Mesendoderm (in vitro differentiated cells): ENCODE data around the gene IPP. TPM values are rescaled to one million over a fixed set of nuclear protein-coding genes. Genes with fewer than 3 reads are reported as not detected.

Experiments
- DNase-seq: peaks from one replicate; pipeline ENCODE4 v3.0.0; 2013
- H2AK5ac ChIP-seq: 2 replicates; pipeline ENCODE4 v1.6.1; 2013; ENCODE audit warnings: low read length, inconsistent platforms
- H2BK120ac ChIP-seq: 2 replicates; pipeline ENCODE4 v1.6.1; 2013; ENCODE audit warnings: low read depth, mild to moderate bottlenecking, low read length, moderate library complexity, mixed read lengths
- H2BK15ac ChIP-seq: replicated peaks from 2 replicates; pipeline ENCODE4 v1.6.1; 2013; ENCODE audit warnings: low read depth, mild to moderate bottlenecking, moderate library complexity
- H2BK5ac ChIP-seq: 2 replicates; pipeline ENCODE4 v1.6.1; 2013; ENCODE audit warnings: low read length, inconsistent platforms
- H3K18ac ChIP-seq: 2 replicates; pipeline ENCODE4 v1.6.1; 2013; ENCODE audit warnings: mild to moderate bottlenecking, low read length, mixed read lengths
- H3K23ac ChIP-seq: one replicate; pipeline ENCODE4 v1.6.1; 2013; ENCODE audit warnings: low read length
- H3K27ac ChIP-seq: 2 replicates; pipeline ENCODE4 v1.5.1; 2013; ENCODE audit warnings: low read depth, mild to moderate bottlenecking, inconsistent platforms, low read length, moderate library complexity
- H3K27me3 ChIP-seq: 2 replicates; pipeline ENCODE4 v1.6.1; 2013; ENCODE audit warnings: low read length, control low read depth, mild to moderate bottlenecking, inconsistent platforms; ENCODE audit not compliant: insufficient read depth, poor library complexity
- H3K36me3 ChIP-seq: 2 replicates; pipeline ENCODE4 v1.6.1; 2013; ENCODE audit warnings: low read length, inconsistent platforms; ENCODE audit not compliant: control insufficient read depth, insufficient read depth
- H3K4ac ChIP-seq: one replicate; pipeline ENCODE4 v1.6.1; 2013; ENCODE audit warnings: low read depth, mild to moderate bottlenecking, low read length, moderate library complexity
- H3K4me1 ChIP-seq: 2 replicates; pipeline ENCODE4 v1.6.1; 2013; ENCODE audit warnings: low read depth, low read length, inconsistent platforms; ENCODE audit not compliant: control insufficient read depth
- H3K4me2 ChIP-seq: 2 replicates; pipeline ENCODE4 v1.6.1; 2013; ENCODE audit warnings: low read length
- H3K4me3 ChIP-seq: 2 replicates; pipeline ENCODE4 v1.5.1; 2013; ENCODE audit warnings: mild to moderate bottlenecking, low read length
- H3K56ac ChIP-seq: one replicate; pipeline ENCODE4 v1.6.1; 2013; ENCODE audit warnings: low read length
- H3K79me1 ChIP-seq: 2 replicates; pipeline ENCODE4 v1.6.1; 2013; ENCODE audit warnings: low read length, inconsistent platforms
- H3K79me2 ChIP-seq: 2 replicates; pipeline ENCODE4 v1.6.1; 2013; ENCODE audit warnings: mild to moderate bottlenecking, low read length; ENCODE audit not compliant: control insufficient read depth, insufficient read depth
- H3K9ac ChIP-seq: 2 replicates; pipeline ENCODE4 v1.6.1; 2013; ENCODE audit warnings: low read length, inconsistent platforms
- H4K5ac ChIP-seq: one replicate; pipeline ENCODE4 v1.6.1; 2013; ENCODE audit warnings: low read length
- H4K8ac ChIP-seq: one replicate; pipeline ENCODE4 v1.6.1; 2013; ENCODE audit warnings: low read depth, mild to moderate bottlenecking, control low read depth, low read length, moderate library complexity
- WGBS: extraction: QIAGEN DNeasy Blood & Tissue Kit; methylation state at CpG from one replicate; pipeline ENCODE4 v1.1.7; 2013; ENCODE audit warnings: low lambda C conversion rate, missing lambda C conversion rate; ENCODE audit not compliant: insufficient coverage; ENCODE audit errors: extremely low coverage; 5-methylcytosine and 5-hydroxymethylcytosine counted together
- polyA plus RNA-seq, 2 experiments: library from polyadenylated mRNA; stranded (reverse); fragments of 200-250 nt; gene quantifications; one replicate each; pipeline ENCODE4 v1.2.3, GENCODE V29; 2013

Gene IPP
- polyA plus RNA-seq (2013, experiment 1 of 2) = 2.6 TPM
- polyA plus RNA-seq (2013, experiment 2 of 2) = 2.2 TPM

DNA sequence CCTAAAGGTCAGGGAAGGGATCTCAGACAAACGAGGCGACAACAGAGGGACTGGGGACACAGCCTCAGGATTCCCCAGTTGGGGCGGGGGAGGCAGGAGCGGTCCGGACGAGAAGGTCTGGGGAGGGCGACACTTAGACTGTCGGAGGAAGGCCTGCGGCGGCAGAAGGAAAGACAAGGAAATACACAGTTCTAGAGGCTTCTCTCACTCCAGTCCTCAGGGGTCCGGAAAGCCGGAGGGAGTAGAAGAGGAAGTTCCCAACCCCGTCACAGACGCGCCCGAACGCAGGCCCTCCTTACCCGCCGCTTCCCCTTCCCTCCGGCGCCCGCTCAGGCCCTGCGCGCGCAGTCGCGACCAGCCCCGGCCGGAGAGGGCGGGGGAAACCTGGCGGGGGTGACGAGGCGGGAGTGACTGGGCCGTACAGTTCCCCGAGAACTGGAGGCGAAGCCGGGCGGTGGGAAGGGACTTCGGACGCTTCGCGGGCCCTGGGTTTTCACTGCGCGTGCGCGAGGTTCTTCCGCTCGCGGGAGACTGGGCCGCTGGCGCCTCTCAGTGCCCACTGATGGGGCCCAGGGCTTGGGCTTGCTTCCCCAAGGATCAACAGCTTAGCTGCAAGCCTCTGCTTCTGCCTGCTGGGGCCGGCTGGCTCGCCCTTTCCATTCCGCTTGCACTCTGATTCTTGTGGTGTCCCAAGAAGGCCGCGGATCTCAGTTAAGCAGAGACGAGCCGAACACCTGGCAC lies at the start of gene IPP:
TSS of gene IPP (minus strand) at position 356 of the 741 bp plus-strand sequence. CDS start 4,242 bp downstream, outside the sequence.
- H3K4me1 ChIP-seq = no peaks in the 10 kb centered on the region
- peak within 1 kb of the TSS; percentile 62 for H3K4ac ChIP-seq
- WGBS = no CpG with 5 or more reads among the region's 58 CpGs
- H3K27me3 ChIP-seq = no peaks in the 10 kb centered on the region
- peak within 1 kb of the TSS; percentile 86 for H2BK5ac ChIP-seq
- no peak within 1 kb of the TSS for H2BK15ac ChIP-seq
- H3K36me3 ChIP-seq = no peaks in the 10 kb centered on the region
- H3K79me2 ChIP-seq = no peaks in the 10 kb centered on the region
- peak within 1 kb of the TSS; percentile 5 for H3K18ac ChIP-seq
- no peaks in the 10 kb centered on the region for H3K79me1 ChIP-seq
- no peak within 1 kb of the TSS for H4K8ac ChIP-seq
- peak; percentile 99 for DNase-seq
- peak within 1 kb of the TSS; percentile 89 for H3K27ac ChIP-seq
- H3K9ac ChIP-seq = peak within 1 kb of the TSS; percentile 90
- peak within 1 kb of the TSS; percentile 92 for H4K5ac ChIP-seq
- no peak within 1 kb of the TSS for H2AK5ac ChIP-seq
- H3K56ac ChIP-seq = peak within 1 kb of the TSS; percentile 92
- no peak within 1 kb of the TSS for H3K23ac ChIP-seq
- H3K4me3 ChIP-seq = peak within 1 kb of the TSS; percentile 54
- peak within 1 kb of the TSS; percentile 6 for H2BK120ac ChIP-seq
- H3K4me2 ChIP-seq = peak within 1 kb of the TSS; percentile 80

DNA sequence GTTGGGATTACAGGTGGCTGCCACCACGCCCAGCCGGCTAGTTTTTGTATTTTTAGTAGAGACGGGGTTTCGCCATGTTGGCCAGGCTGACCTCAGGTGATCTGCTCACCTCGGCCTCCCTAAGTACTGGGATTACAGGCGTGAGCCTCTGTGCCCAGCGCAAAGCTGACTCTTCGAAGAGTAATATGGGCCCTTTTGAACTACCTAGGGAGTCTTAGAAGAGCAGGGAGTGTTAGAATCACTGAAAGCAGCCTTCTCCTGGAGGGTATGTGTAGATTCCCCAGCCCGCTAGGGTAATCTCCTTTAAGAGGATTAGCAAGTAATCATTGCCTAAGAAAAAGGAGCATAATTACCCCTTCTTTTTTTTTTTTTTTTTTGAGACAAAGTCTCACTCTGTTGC lies 46.5 kb upstream of the IPP start:
- H4K5ac ChIP-seq = no peak overlapping the region
- H2AK5ac ChIP-seq = no peak overlapping the region
- no peak overlapping the region for H2BK15ac ChIP-seq
- H4K8ac ChIP-seq = no peak overlapping the region
- no peaks in the 10 kb centered on the region for H3K4me1 ChIP-seq
- H3K18ac ChIP-seq = no peak overlapping the region
- H3K56ac ChIP-seq = no peak overlapping the region
- H3K23ac ChIP-seq = no peak overlapping the region
- DNase-seq = peak; percentile 40
- no peaks in the 10 kb centered on the region for H3K36me3 ChIP-seq
- no peak overlapping the region for H3K4me2 ChIP-seq
- no peaks in the 10 kb centered on the region for H3K79me1 ChIP-seq
- H3K27ac ChIP-seq = no peak overlapping the region
- no peak overlapping the region for H2BK120ac ChIP-seq
- H3K9ac ChIP-seq = no peak overlapping the region
- no peaks in the 10 kb centered on the region for H3K79me2 ChIP-seq
- H3K27me3 ChIP-seq = no peaks in the 10 kb centered on the region
- H3K4ac ChIP-seq = no peak overlapping the region
- no peak overlapping the region for H3K4me3 ChIP-seq
- H2BK5ac ChIP-seq = no peak overlapping the region
- no CpG with 5 or more reads among the region's 9 CpGs for WGBS

DNA sequence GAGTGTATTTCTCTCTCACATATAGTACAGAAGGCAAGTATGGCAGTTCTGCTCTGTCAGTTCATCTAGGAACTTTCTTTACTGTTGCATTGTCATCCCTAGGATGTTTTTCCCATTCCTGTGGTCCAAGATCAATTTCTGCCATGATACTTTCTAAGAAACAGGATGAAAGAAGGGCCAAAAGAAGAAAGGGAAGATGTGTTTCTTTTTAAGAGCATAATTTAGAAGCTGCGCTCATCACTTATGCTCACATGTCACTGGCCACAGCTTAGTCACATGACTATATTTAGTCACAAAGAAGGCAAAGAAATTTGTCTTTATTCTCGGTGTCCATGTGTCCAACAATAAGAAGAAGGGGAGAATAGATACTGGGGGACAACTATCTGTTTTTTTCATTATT lies 45.9 kb upstream of the IPP start:
- Histone ChIP-seq H3K27me3 (no peaks in the 10 kb centered on the region), H3K79me2 (no peaks in the 10 kb centered on the region), H3K36me3 (no peaks in the 10 kb centered on the region), H3K23ac (no peak overlapping the region), H3K18ac (no peak overlapping the region), H3K56ac (no peak overlapping the region), H3K27ac (no peak overlapping the region), H3K9ac (no peak overlapping the region), H4K5ac (no peak overlapping the region), H2AK5ac (no peak overlapping the region), H3K4me1 (no peaks in the 10 kb centered on the region), H3K4me2 (no peak overlapping the region), H2BK15ac (no peak overlapping the region), H2BK5ac (no peak overlapping the region), H3K79me1 (no peaks in the 10 kb centered on the region), H3K4ac (no peak overlapping the region), H4K8ac (no peak overlapping the region), H2BK120ac (no peak overlapping the region), H3K4me3 (no peak overlapping the region)
- WGBS = no CpG with 5 or more reads among the region's 2 CpGs
- DNase-seq = no peak

DNA sequence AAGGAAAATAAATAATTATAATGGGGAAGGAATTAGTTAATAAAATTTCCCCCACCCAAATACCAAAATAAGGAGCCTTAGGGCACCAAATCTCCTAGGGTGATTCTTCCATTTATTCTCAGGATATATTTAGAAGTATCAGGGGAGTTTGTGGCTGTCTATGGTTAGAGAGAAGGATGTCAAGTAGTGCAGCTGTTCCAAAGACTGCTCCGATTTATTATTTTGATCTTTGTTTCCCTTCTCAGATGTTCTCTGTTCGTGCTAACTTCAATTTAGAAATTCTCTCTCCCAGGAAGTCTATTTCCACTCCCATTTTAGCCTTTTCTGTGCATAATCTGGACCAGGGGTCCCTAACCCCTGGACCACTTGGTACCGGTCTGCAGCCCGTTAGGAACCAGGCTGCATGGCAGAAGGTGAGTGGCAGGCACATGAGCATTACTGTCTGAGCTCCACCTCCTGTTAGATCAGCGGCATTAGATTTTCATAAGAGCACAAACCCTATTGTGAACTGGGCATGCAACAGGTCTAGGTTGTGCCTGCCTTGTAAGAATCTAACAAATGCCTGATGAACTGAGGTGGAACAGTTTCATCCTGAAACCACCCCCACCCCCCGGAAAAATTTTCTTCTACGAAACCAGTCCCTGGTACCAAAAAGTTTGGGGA lies 43.6 kb upstream of the IPP start:
- Histone ChIP-seq H3K56ac (no peak overlapping the region), H2AK5ac (no peak overlapping the region), H3K36me3 (no peaks in the 10 kb centered on the region), H3K4me1 (no peaks in the 10 kb centered on the region), H4K5ac (no peak overlapping the region), H3K18ac (no peak overlapping the region), H3K4ac (no peak overlapping the region), H3K9ac (no peak overlapping the region), H3K4me2 (no peak overlapping the region), H3K79me2 (no peaks in the 10 kb centered on the region), H2BK15ac (no peak overlapping the region), H2BK120ac (no peak overlapping the region), H2BK5ac (no peak overlapping the region), H4K8ac (no peak overlapping the region), H3K23ac (no peak overlapping the region), H3K27ac (no peak overlapping the region), H3K4me3 (no peak overlapping the region), H3K27me3 (no peaks in the 10 kb centered on the region), H3K79me1 (no peaks in the 10 kb centered on the region)
- WGBS = no CpG with 5 or more reads among the region's 7 CpGs
- DNase-seq = no peak

DNA sequence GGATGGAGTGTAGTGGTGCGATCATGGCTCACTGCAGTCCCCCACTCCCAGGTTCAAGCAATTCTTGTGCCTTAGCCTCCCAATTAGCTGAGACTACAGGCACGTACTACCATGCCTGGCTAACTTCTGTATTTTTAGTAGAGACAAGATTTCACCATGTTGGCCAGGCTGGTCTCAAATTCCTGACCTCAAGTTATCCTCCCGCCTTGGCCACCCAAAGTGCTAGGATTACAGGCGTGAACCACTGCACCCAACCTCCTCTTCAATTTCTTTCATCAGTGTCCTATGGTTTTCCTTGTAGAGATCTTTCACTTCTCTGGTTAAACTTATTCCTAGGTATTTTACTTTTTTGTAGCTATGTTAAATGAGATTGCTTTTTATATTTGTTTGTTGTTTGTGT lies 42.3 kb upstream of the IPP start:
- H2BK120ac ChIP-seq = no peak overlapping the region
- DNase-seq = no peak
- H3K79me2 ChIP-seq = no peaks in the 10 kb centered on the region
- H2BK5ac ChIP-seq = no peak overlapping the region
- H3K36me3 ChIP-seq = no peaks in the 10 kb centered on the region
- H3K27me3 ChIP-seq = no peaks in the 10 kb centered on the region
- H3K4ac ChIP-seq = no peak overlapping the region
- H3K56ac ChIP-seq = no peak overlapping the region
- no peak overlapping the region for H3K9ac ChIP-seq
- no peak overlapping the region for H2AK5ac ChIP-seq
- H3K4me3 ChIP-seq = no peak overlapping the region
- no peak overlapping the region for H2BK15ac ChIP-seq
- H3K4me2 ChIP-seq = no peak overlapping the region
- H3K18ac ChIP-seq = no peak overlapping the region
- no peaks in the 10 kb centered on the region for H3K4me1 ChIP-seq
- H3K23ac ChIP-seq = no peak overlapping the region
- H4K5ac ChIP-seq = no peak overlapping the region
- no peak overlapping the region for H3K27ac ChIP-seq
- WGBS = no CpG with 5 or more reads among the region's 4 CpGs
- no peak overlapping the region for H4K8ac ChIP-seq
- H3K79me1 ChIP-seq = no peaks in the 10 kb centered on the region
